Astrocyte of the hippocampus (primary cell): Measurements from ENCODE around the gene MAP1B.
"Not testable (repeated sequence)": the region's sequence is repeated elsewhere in the genome, so short reads cannot be mapped to it uniquely, and the experiment has no call there.

ENCODE experiments used
- DNase-seq: peaks from one replicate; pipeline ENCODE4 v3.0.0; 2011; ENCODE audit warnings: low read depth, low spot score

MAP1B gene

GRCh38 chr5:72160959-72161358 lies 53.7 kb downstream of the MAP1B start:
- no peak for DNase-seq

GRCh38 chr5:72161951-72162350 lies 54.7 kb downstream of the MAP1B start:
- no peak for DNase-seq

GRCh38 chr5:72163349-72163983 lies 56.2 kb downstream of the MAP1B start:
- no peak for DNase-seq

GRCh38 chr5:72166070-72166979 lies 59.0 kb downstream of the MAP1B start:
- DNase-seq: peak; percentile 92

- DNase-seq: no peak
Observed at GRCh38 chr5:72167257-72167656, 60.0 kb downstream of the MAP1B start.

- peak; percentile 75 for DNase-seq
Observed at GRCh38 chr5:72167804-72168203, 60.5 kb downstream of the MAP1B start.

GRCh38 chr5:72170101-72170500 lies 62.8 kb downstream of the MAP1B start:
- DNase-seq: no peak

- DNase-seq: not testable (repeated sequence)
Observed at GRCh38 chr5:72171181-72171580, 63.9 kb downstream of the MAP1B start.

- no peak for DNase-seq
Observed at GRCh38 chr5:72171667-72172066, 64.4 kb downstream of the MAP1B start.

- DNase-seq: no peak
Observed at GRCh38 chr5:72172786-72173185, 65.5 kb downstream of the MAP1B start.

- DNase-seq: no peak
Observed at GRCh38 chr5:72177538-72177937, 70.3 kb downstream of the MAP1B start.

- DNase-seq: peak; percentile 98
Observed at GRCh38 chr5:72179028-72179815, 71.9 kb downstream of the MAP1B start.

GRCh38 chr5:72179816-72180440 lies 72.7 kb downstream of the MAP1B start:
- DNase-seq: peak; percentile 72

- DNase-seq: peak; percentile 47
Observed at GRCh38 chr5:72180925-72181324, 73.7 kb downstream of the MAP1B start.

- no peak for DNase-seq
Observed at GRCh38 chr5:72182686-72183085, 75.4 kb downstream of the MAP1B start.

GRCh38 chr5:72183101-72183520 lies 75.8 kb downstream of the MAP1B start:
- peak; percentile 92 for DNase-seq

GRCh38 chr5:72184408-72184807 lies 77.1 kb downstream of the MAP1B start:
- no peak for DNase-seq

GRCh38 chr5:72185496-72186329 lies 78.4 kb downstream of the MAP1B start:
- peak; percentile 53 for DNase-seq

- DNase-seq: peak; percentile 51
Observed at GRCh38 chr5:72187388-72188075, 80.3 kb downstream of the MAP1B start.

GRCh38 chr5:72188166-72188565 lies 80.9 kb downstream of the MAP1B start:
- DNase-seq: peak; percentile 63
